Measurements from ENCODE around the gene MYADML2.
"Not testable (repeated sequence)": the region's sequence is repeated elsewhere in the genome, so short reads cannot be mapped to it uniquely, and the experiment has no call there.

Gene MYADML2

DNA sequence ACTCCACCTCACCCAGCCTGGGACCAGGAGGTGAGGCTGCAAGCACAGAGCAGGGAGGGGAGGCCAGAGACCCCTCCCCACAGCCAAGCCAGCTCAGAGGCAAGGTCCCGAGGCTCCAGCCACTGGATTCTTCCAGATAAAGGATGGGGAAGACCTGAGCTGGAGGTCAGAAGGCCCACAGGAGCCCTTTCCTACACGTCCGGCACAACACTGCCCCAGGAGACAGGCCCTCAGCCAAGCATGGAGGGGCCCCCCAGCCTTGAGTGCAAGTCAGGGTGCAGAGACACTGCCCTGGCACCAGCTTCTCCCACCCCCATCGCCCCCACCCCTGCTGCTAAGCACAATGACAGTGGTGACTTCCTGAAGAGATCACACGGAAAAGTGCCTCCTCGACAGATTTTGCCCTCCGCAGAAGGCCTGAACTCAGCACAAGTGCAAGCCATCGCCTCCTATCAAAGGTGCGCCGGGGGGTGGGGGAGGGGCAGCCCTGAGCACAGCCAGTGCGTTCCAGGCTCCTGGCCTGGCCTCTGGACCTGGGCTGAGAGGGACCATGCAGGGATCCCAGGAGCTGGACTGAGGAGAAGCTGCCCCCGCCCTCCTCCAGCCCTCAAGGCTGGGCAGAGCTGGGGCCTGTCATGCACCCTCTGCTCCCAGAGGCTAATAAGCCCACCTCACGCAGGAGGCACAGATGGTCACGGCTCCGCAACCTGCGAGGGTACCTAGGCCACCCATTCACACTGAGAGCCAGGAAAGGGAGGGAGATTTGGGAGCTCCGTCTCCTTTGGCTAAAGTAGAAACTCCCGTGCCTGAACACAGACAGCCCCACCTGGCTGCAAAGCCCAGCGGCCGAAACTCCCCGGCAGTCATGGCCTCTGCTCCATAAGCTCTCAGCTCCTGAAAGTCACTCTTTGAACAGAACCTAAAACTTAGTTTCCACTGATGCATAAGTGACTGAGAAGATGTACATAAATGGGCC, 22.2 kb downstream of the MYADML2 start:
- DNase-seq (ENCODE audit: low read depth in 2 of 2), result no peak

DNA sequence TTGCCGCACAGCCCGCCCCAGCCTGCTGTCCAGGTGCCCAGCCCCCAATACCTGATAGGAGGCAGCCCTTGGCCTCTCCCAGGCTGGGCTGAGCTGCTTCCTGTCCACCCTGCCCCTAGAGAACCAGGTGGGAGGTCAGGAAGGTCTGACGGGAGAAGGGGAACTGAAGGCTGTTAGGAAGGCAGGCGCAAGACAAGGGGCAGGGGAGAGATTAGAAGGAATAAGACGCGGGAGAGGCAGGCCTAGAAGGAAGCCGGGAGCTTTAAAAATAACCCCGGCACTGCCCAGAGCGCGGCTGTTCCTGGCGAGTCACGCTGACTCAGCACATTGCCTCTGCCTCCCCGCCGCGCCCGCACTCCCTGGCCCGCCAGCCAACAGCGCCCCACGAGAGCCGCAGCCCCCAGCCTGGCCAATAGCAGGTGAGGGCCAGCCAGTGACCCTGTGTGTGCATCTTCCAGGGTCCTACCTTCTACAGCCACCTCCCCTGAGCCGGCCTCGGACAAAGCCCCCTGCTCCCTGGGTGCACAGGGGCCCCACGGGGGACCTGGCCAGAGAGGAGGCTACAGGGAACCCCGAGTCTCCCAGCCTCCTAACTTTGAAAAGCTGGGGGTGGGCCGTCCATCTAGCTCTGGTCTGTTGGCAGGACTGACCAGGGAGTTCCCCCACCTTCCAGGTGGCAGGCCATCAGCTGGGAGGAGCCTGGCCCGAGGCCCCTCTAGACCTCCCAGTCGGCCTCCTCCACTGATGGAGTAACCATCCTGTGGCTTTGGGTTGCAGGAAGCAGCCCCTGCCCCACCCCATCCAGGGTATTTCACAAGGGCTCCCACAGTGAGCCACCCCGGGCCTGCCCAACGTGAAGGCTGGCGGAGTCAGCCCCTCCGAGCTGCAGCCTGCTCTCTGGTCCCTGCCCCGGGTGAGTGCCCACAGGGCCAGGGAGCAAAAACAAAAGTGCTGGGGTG, 23.5 kb downstream of the MYADML2 start:
- no peak for DNase-seq (ENCODE audit: low read depth in 2 of 2)

DNA sequence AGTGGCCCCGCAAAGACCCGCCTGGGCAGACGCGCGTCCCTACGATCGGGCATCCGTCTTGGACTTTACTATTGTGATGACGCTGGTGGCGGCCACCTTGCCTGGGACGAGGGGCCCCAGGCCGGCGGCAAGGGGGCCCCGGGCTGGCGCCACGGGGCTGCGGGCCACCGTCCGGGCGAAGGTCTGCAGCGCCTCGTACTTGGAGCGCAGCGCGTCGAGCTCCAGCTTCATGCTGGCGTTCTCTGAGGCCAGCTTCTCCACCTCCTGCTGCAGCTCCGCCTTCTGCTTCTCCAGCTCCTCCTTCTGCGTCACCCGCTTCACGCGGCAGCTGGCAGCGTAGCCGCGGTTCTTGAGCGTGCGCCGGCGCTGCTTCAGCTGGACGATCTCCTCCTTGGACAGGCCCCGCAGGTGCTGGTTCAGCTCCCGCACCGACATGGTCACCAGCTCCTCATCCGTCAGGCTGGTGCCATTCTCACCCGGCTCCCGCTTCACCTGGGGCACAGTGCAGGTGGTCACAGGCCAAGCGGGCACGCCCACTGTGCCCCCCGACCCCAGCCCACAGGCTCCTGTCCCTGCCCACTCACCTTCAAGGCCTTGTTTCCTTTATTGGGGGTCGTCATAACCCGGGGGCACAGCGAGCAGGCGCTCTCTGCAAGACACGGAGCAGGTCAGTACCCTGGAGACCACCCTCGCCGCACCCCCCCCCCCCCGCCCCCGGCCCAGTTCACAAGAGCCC, 24.3 kb downstream of the MYADML2 start:
- DNase-seq (ENCODE audit: low read depth in 2 of 2), result no peak

DNA sequence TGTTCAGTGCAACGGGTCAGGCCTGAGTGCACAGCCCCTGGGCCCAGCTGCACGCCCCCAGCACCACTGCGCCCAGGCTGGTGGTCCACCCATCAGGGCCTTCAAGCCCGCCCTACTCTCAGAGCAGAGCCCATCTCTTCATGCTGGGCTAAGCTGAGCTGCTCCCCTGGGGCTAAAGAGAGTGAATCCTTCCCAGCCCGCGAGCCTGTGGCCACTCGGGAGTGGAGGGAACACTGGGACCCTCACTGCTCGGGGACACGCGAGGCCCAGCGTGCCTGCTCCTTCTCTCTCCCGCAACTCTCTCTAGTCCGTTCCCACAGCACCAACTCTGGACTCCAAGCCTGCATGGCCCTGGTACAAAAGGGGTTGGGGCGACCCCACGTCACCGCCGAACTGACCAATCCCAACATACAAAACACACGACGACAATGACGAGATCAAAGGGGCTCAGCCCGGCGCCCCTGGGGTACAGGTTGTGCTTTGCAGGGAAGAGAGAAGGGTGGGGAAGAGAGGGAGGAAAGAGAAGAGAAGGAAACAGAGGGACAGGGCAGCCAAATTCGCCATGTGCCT, 25.0 kb downstream of the MYADML2 start:
- DNase-seq (ENCODE audit: low read depth in 2 of 2), result no peak

DNA sequence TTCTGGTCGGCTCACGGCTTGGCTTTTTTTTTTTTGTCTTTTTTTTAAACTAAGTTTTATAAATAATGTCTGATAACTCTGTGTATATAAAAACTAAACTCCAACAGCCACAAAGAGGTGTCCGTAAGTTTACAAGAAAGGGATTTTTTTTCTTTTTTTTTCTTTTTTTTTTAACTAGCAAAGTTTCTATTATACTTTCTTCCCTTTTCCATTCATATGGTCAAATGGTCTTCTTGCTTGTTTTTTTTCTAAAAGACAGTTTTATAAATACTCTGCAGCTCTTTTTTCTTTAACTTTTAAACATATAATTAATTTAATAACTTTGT, 25.5 kb downstream of the MYADML2 start:
- DNase-seq (ENCODE audit: low read depth in 2 of 2), result no peak

DNA sequence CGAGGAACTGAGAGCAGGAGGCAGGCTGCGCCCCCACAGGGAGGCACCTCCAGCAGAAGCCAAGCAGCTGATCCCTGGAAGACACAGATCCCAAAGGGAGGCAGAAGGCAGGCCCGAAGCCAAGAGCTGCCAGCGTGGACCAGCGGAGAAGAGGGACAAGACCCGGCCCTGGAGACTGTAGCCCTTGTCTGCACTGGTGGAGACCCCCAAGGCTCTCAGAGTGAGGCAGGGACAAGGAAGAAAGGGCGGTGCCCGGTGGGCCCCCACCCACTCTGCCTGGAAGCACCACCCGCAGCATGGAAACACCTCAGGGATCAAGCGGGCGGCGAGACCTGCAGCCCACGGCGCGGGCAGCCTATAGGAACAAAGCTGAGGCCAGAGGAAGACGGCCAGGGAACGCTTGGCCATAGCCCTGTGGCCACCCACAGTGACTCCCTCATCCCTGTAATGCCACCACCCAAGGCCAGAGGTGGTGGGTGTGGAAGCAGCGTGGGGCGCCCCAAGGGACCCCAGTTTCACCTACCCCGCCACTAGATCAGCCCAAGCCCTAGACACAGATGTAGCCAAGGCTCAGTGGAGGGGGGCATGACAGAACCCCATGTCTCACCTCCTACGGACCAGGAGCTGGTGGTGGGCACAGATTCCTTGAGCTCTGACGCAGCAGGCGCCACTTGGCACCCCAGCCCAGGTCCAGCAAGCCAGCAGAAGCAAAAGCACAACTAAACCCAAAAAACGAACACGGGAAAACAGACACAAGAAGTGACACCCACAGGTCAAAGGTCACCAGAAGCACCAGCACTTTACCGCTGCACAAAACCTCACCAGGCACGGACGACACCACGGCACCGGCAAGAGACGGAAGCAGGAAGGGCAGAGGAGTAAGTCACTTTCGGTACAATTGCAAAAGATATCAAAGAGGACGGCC, 26.2 kb downstream of the MYADML2 start:
- DNase-seq (ENCODE audit: low read depth in 2 of 2), result no peak

DNA sequence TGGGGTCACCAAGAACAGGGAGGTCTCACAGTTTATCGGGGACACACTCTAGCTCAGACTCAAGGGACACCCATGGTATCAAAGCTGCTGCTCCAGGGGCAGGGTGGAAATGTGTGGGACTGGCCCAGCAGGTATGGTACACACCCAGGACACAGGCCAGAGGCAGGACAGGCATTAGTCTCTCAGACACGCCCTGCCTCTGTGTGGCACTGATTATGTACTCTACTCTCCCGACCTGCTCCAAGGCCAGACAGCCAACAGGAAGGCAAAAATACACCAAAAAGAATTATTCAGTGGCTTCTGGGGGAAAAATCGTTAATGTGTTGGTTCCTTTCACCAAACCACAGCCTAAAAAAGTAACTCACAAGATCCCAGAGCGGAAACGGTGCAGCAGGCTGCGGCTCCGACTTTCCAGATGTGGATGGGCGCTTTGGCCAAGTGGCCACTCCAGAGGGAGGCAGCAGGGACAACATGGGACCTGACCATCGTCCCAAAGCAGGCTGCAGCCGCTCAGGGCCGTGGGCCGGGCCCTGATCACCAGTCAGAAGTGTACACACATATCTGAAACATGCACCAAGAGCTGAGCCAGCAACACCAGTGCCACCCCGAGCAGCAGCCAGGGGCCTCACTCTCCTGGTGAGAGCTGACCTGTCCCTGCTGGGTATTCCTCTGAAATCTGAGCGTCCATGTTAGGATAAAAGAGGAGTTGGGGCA, 28.0 kb downstream of the MYADML2 start:
- no peak for DNase-seq (ENCODE audit: low read depth in 2 of 2)

DNA sequence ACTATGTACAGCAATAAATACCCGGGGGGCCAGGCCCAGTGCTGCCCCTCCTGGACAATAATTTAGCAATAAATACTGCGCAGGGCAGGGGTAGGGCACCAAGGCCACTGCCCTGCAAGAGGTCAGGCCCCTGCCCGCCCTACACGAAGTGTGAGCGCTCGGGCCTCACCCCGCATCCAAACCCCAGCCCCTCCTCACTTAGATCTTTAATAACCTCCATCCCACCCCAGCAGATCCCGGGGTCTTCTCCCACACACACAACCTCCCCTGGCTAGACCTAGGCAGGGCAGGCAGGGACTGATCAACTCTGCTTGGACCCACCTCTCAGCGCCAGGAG, 28.7 kb downstream of the MYADML2 start:
- not testable (repeated sequence) for DNase-seq (ENCODE audit: low read depth in 2 of 2)

DNA sequence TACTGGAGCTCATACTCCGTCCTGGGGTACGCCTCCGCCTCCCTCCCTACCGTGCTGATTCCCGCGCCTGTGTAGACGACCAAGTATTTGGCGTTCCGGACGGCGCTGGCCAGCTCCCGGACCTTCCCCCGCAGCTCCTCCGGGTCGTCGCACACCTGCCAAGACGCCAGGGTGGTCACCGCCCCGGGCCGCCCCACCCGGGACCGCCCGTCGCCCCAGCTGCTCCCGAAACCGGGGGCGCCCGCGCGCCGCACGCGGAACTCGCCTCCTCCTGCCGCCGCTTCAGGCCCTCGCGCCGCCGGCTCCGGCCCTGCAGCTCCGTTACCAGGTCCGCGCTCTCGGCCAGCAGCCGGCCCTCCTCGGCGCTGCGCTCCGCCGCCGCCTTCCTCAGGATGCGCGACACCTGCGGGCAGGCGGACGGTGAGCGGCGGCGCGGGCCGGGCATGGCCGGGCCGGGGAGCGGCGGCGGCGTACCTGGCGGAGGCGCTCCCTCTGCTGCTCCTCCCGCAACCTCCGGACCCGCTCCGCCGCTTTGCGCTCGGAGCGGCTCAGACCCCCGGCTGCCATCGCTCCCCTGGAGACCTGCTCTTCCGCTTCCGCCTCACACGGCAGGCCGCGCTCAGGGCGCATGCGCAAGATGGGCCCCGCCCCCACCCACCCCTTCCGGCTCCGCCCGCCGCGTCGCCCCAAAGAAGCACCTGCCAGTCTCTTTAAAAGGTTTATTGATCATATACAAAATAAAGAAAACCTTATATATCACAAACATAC, 29.3 kb downstream of the MYADML2 start, which contains the start of gene SIRT7:
SIRT7 (minus strand) TSS at position 612 of the 768 bp plus-strand sequence; CDS start at position 567, 45 bp downstream.
- peak; percentile 62 to 68 for DNase-seq (ENCODE audit: low read depth in 2 of 2)

DNA sequence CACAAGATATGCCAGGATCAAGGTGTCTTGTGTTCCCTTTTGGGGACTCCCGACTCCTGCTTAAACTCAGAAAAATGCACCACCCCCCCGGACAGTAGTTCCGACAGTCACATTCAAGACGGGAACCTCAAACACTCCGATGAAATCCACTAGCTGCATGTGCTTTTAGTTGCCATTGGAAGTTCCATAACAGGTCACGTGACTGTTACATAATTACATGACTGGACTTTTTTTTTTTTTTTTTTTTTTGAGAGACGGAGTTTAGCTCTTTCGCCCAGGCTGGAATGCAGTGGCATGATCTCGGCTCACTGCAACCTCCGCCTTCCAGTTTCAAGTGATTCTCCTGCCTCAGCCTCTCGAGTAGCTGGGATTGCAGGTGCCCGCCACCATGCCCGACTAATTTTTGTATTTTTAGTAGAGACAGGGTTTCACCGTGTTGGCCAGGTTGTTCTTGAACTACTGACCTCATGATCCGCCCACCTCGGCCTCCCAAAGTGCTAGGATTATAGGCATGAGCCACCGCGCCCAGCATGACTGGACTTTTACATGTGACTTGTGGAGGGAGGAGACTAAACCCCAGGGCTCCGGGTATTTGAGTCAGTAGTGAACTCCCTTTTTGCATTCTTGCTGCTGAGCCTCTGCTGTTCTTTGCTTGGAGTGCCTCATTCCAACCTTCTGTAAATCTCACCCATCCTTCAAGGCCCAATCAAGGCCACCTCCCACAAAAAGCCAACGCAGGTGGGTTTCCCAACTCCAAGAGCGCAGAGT, 30.6 kb downstream of the MYADML2 start:
- DNase-seq (ENCODE audit: low read depth in 2 of 2), result no peak

DNA sequence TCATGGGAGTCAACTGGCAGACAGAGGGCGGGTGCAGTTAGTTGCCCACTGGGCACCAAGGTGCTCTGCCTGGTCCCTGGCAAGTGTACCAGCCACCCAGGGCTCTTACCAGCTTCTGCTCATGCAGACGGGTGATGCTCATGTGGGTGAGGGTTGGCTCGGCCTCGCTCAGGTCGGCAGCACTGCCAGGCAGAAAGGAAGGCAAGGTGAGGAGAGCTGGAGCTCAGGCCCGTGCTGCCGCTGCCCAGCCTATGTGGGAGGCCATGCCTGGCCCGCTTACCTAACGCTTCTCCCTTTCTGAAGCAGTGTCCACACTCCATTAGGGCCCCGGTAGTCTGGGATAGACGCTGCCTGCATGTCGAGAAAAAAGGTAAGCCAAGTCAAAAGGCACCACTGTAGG, 31.7 kb downstream of the MYADML2 start:
- DNase-seq (ENCODE audit: low read depth in 2 of 2), result no peak

DNA sequence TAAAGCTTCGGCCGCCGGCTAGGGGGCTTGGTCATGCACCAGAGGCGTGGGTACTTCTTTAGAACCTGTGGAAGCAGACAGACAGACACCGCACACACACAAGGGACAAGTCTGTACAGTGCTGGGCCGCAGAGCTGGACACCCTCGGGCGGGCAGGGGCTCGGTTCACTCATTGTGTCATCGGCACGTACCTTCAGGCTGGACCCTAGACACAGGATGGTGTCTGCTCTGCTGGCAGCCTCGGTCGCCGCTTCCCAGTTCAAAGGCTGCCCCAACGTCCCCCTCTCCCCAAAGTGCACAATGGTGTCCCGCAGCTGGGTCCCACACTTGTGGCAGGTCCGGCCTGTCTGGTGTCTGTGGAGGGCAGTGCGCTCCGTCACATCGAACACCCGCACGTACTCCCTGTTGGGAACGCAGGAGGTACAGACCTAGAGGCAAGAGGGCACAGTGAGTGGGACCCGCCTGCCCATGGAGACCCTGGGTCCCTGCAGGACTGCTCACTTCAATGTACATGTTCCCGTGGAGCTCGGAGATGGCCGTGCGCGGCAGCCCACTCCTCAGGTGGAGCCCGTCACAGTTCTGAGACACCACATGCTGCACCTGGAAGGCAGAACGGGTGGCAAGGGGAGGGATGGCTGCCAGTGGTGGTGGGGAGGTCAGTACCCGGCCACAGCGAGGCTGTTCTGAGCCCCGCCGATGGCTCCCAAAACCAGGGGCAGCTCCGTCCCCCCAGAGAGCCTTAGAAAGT, 32.8 kb downstream of the MYADML2 start:
- DNase-seq (ENCODE audit: low read depth in 2 of 2), result no peak

DNA sequence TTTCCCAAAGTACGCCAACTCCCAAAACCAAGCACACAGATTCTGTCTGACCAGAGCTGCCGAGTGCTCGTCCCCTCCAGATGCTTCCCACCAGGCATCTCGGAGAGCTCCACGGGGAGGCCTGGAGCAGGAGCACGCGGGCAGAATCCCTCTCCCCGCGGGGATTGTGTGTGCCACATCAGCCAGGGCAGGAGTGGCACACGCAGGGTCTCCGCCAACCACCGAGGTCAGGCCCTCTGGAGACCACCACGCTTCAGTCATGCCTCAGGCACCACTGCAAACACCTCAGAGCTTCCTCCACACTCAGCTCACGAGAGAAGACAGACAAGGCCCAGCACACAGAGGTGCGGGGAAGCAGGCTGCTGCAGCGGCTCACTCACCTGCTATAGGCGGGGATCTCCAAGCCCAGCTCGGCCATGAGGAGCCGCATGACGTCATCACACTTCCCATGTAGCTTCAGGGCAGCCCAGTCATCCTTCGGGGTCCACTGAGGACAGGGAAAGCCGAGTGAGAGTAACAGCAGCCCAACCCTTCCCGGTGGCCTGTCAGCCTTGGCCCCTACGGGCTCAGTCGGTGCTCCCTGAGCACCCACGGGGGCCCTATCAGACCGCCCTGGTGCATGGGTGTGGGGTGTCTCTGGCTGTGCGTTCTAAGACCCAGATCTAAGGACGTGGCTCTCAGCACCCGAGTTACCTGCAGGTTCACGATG, 33.5 kb downstream of the MYADML2 start:
- no peak for DNase-seq (ENCODE audit: low read depth in 2 of 2)

DNA sequence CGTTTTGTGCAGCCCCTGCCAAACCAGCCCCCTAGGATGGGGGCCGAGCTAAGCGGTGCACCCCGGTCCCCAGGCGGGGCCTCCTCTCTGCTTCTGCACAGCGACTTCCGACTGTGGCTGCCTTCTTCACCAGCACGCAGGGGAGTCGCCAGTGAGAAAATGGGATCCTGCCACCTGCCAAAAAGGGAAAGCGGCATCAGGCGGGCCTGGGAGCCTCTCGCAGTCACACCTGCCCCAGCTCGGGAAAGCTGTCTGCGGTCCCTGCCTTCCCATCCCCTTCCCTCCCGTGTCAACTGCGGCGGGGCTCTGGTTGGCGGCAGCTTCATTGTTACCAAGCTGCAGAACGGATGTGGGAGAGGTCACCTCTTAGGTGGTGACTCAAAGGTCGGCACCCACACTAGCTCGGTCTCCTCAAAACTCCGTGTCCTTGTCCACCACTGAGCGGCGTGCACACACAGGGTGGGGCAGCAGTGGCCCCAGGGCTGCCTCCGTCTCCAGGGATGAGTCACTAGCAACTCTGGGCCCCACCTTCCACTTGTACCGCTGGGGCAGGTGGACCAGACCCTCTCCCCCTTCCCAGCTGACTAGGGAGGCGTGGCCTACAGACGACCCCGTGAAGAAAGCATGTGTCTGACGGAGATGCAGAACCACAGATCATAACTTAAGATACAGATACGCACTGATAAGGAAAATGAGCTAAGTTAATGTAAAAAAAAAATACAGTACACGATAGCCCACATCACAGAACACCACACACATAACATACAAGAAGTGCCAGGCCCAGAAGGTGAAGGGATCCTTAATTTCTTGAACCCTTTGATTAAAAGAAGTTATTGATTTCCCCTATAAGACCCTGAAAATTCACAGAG, 34.4 kb downstream of the MYADML2 start:
- no peak for DNase-seq (ENCODE audit: low read depth in 2 of 2)

DNA sequence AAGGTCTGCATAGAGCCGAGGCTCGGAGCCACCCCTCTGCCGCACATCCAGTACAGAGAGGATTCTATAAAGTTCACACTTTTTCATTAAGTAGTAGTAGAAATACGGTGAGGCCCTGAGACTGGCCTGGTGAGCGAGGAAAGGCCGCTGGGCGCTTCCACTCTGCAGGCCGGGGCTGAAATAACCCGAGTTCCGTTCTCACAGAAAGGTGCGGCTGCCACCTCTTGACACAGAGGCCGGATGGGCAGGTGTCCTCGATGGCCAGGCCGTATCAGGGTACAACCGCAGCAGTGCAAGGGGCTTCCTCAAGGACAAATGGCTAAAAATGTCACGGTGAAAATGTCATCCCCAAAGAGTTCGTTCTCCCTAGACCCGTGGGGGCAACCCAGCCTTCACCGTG, 35.1 kb downstream of the MYADML2 start:
- no peak for DNase-seq (ENCODE audit: low read depth in 2 of 2)
